OCI-LY7 (cell line): ENCODE measurements around the gene ZNFX1.

Experiments used
- EZH2phosphoT487 ChIP-seq: fragments of 200-600 bp; sonication (generic); IDR thresholded peaks from 2 replicates; pipeline ENCODE4 v1.6.1; 2018; ENCODE audit warnings: low read depth, borderline replicate concordance, mild to moderate bottlenecking, mixed run types, antibody characterized with exemption, low read length, moderate library complexity, mixed read lengths
- TF ChIP-seq, protein P1 (sequence below): fragments of 200-600 bp; sonication (generic); conservative IDR thresholded peaks from 2 replicates; pipeline ENCODE4 v1.5.1; 2014; ENCODE audit warnings: mild to moderate bottlenecking, antibody characterized with exemption, low read length, moderate library complexity, mixed read lengths

DNA sequence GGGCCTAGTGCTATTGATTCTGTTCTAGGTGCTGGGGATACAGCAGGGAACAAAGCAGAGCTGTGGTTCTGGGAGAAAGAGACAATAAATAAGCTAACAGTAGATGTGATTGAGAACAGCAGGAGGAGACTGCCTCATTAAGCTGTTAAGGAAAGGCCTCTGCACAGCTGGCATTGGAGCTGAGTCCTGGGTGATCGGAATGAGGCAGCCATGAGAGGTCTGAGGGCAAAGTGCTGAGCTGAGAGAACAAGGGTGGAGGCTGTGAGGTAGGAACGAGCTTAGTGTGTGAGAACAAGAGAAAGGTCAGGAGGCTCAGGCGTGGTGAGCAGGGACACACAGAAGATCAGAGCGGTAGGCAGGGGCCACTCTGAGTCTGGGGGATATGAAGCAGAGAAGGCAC lies 40.3 kb downstream of the ZNFX1 start:
- TF ChIP-seq, protein P1, sequence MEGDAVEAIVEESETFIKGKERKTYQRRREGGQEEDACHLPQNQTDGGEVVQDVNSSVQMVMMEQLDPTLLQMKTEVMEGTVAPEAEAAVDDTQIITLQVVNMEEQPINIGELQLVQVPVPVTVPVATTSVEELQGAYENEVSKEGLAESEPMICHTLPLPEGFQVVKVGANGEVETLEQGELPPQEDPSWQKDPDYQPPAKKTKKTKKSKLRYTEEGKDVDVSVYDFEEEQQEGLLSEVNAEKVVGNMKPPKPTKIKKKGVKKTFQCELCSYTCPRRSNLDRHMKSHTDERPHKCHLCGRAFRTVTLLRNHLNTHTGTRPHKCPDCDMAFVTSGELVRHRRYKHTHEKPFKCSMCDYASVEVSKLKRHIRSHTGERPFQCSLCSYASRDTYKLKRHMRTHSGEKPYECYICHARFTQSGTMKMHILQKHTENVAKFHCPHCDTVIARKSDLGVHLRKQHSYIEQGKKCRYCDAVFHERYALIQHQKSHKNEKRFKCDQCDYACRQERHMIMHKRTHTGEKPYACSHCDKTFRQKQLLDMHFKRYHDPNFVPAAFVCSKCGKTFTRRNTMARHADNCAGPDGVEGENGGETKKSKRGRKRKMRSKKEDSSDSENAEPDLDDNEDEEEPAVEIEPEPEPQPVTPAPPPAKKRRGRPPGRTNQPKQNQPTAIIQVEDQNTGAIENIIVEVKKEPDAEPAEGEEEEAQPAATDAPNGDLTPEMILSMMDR, result no peak
- no peak for TF ChIP-seq EZH2phosphoT487
